Measurements from ENCODE around the gene ASRGL1. TPM values are rescaled to one million over a fixed set of nuclear protein-coding genes. Genes with fewer than 3 reads are reported as not detected.
A peak's percentile ranks its signal among the peaks of the same experiment; 100 is the strongest.

Gene ASRGL1
- total RNA-seq, 1 donor from 2014 or later, result 6.7 TPM

DNA sequence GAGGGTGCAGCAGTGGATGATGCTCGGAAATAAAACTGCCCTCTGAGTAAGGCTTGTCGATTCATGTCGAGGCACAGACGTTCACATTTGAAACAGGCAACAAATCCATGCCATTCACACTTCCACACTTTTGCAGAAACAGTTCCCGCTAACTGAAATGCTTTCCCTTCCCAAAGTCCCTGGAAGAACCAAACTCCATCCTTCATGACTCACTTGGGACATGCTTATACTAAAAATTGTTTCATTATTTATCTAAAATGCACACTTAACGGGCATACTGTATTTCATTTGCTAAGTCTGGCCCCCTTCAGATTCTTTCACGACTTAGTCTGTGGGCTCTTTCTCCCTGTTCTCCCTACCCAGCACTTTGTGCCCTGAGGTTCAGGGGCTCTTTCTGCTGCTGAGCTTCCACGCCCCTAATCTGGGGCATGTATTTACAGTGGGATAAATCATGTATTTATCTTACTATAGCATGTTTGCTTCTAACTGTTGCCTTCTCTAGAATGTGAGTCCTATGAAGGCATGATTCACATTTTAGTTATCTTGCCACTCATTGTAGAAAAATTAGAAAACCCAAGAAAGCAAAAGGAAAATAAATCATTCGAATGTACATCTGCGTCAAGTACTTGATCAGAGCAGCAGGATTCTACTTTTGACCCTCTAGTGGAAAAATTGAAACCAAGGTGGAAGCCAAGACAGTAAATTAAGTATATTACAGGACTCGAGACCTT is 94.1 kb downstream of the ASRGL1 start:
- Mint-ChIP-seq H3K27ac (peak overlapping the region; percentile 81), H3K4me3 (no peak overlapping the region)
- TF ChIP-seq, protein P1, sequence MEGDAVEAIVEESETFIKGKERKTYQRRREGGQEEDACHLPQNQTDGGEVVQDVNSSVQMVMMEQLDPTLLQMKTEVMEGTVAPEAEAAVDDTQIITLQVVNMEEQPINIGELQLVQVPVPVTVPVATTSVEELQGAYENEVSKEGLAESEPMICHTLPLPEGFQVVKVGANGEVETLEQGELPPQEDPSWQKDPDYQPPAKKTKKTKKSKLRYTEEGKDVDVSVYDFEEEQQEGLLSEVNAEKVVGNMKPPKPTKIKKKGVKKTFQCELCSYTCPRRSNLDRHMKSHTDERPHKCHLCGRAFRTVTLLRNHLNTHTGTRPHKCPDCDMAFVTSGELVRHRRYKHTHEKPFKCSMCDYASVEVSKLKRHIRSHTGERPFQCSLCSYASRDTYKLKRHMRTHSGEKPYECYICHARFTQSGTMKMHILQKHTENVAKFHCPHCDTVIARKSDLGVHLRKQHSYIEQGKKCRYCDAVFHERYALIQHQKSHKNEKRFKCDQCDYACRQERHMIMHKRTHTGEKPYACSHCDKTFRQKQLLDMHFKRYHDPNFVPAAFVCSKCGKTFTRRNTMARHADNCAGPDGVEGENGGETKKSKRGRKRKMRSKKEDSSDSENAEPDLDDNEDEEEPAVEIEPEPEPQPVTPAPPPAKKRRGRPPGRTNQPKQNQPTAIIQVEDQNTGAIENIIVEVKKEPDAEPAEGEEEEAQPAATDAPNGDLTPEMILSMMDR (IDR thresholded peaks at IDR 0.05; ENCODE audit: unreplicated experiment), result no peak

DNA sequence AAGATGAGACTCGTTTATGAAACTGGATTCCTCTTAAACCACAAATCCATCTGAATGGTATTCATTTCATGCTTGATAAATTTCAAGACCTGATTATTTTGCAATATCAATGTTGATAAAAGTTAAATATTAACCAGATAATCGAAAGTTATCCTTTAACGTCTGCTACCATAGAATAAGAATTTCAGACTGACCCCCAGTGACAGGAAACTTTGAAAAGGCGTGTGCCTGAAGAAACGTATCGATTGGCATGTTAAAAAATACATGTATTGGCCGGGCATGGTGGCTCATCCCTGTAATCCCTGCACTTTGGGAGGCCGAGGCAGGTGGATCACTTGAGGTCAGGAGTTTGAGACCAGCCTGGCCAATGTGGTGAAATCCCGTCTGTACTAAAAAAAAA is 95.4 kb downstream of the ASRGL1 start:
- H3K4me1 Mint-ChIP-seq, result peaks cover 57% of the 10 kb centered on the region
- H3K36me3 Mint-ChIP-seq, result no peaks in the 10 kb centered on the region
- TF ChIP-seq, protein P1 (IDR thresholded peaks at IDR 0.05; ENCODE audit: unreplicated experiment), result no peak

More for the DNA sequence above, 94.1 kb downstream of the ASRGL1 start:
- DNase-seq (ENCODE audit: low spot score in 2 of 2, unreplicated experiment in 2 of 2), result no peak
- Mint-ChIP-seq H3K9me3 (peaks cover 6% of the 10 kb centered on the region), H3K27me3 (ENCODE audit: low read depth) (no peaks in the 10 kb centered on the region), H3K4me1 (peaks cover 67% of the 10 kb centered on the region), H3K36me3 (no peaks in the 10 kb centered on the region)

DNA sequence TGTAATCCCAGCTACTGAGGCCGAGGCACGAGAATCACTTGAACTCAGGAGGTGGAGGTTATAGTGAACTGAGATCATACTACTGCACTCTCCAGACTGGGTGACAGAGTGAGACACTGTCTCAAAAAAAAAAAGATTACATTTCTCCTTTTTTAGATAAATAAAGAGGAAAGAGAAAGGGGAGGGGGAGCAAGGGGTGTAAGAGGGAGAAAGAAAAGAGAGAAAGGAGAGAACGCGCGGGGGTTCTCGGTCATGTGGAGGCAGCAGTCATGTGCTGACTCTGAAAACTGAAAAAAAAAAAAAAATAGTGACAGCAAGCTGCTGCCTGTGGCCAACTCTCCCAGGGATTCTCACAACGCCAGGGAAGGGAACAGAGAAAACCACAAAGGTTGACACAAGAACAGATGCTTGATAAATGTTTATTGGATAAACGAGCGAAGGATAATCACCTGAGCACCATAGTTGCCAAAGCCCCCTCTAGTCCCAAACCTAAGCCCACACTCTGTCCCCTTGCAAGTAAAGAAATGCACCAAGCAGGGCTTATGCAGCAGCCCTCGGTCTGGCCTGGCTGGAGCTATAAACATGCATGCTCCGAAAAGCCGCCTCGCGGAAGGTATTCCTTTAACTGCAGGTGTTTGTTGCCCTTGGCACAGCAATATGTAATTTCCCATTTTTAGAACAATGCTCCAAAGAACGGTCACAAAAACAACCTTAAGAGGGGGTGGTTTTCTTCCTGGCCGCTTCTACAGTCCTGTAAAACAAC is 96.1 kb downstream of the ASRGL1 start:
- no peak overlapping the region for H3K4me3 Mint-ChIP-seq
- no peaks in the 10 kb centered on the region for H3K36me3 Mint-ChIP-seq
- peaks cover 53% of the 10 kb centered on the region for H3K4me1 Mint-ChIP-seq
- DNase-seq (ENCODE audit: low spot score in 2 of 2, unreplicated experiment in 2 of 2), result no peak
- peak overlapping the region; percentile 26 for H3K27ac Mint-ChIP-seq
- no peaks in the 10 kb centered on the region for H3K27me3 Mint-ChIP-seq (ENCODE audit: low read depth)
- peaks cover 6% of the 10 kb centered on the region for H3K9me3 Mint-ChIP-seq
- TF ChIP-seq, protein P1 (IDR thresholded peaks at IDR 0.05; ENCODE audit: unreplicated experiment), result no peak

More for the DNA sequence above, 95.4 kb downstream of the ASRGL1 start:
- Mint-ChIP-seq H3K27me3 (ENCODE audit: low read depth) (no peaks in the 10 kb centered on the region), H3K4me3 (no peak overlapping the region), H3K9me3 (peaks cover 6% of the 10 kb centered on the region), H3K27ac (no peak overlapping the region)
- DNase-seq (ENCODE audit: low spot score in 2 of 2, unreplicated experiment in 2 of 2), result no peak

DNA sequence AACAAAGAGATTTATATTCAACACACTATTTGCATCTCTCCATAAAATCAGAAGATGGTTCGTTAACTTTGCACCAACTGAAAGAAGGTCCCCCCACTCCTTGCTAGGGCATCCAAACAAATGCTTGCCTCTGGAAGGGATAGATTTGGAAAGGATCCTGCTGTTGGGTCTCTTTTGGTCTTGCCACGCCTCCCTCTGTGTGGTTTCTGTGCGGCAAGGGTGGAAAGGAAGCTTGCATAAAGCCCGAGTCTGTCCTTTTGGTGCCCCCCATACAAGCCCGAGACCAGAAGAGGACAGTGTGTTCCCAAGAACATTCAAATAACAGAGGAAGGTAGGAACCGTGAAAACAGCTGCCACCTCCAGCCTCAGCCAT is 96.6 kb downstream of the ASRGL1 start:
- DNase-seq (ENCODE audit: low spot score in 2 of 2, unreplicated experiment in 2 of 2), result no peak
- Mint-ChIP-seq H3K36me3 (no peaks in the 10 kb centered on the region), H3K4me3 (no peak overlapping the region), H3K27ac (peak overlapping the region; percentile 26), H3K4me1 (peaks cover 47% of the 10 kb centered on the region), H3K9me3 (peaks cover 6% of the 10 kb centered on the region), H3K27me3 (ENCODE audit: low read depth) (no peaks in the 10 kb centered on the region)
- TF ChIP-seq, protein P1 (IDR thresholded peaks at IDR 0.05; ENCODE audit: unreplicated experiment), result no peak

DNA sequence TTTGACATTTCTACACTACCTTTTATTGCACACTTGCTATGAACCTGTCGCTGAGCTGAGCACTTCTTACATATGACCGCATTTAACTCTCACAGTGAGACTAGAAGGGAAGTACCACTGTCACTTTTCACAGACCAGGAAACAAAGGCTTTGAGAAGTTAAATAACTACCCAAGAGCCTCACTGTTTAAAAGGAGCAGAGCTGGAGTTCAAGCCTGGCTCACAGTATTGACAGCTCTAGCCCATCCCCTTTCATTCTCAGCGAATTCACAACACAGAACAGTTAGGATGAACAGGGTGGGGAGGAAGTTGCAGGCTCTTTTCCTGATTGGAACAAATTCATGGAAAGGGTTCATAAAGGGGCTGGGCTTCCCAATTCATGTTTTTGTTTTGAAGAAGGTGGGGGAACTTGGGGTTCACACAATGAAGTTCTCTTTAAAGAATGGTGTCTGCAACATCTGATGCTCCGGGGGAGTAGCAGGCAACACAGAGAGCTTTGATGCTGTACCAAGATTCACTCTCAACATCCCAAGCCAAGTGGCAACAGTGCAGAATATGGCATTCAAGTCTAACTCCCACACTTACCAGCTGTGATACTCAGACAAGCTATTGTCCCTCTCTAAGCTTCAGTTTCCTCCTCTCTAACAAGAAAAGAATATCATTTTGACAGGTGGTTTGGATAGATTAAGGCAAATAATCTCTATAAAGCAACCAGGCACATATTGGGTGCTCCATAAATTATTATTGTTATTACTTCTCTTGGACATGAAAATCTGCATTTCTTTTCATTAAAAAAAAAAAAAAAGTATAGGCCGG is 98.8 kb downstream of the ASRGL1 start:
- Mint-ChIP-seq H3K9me3 (no peaks in the 10 kb centered on the region), H3K36me3 (no peaks in the 10 kb centered on the region), H3K4me1 (peaks cover 39% of the 10 kb centered on the region), H3K27me3 (ENCODE audit: low read depth) (no peaks in the 10 kb centered on the region), H3K4me3 (no peak overlapping the region), H3K27ac (peak overlapping the region; percentile 1)
- no peak for DNase-seq (ENCODE audit: low spot score in 2 of 2, unreplicated experiment in 2 of 2)
- TF ChIP-seq, protein P1 (IDR thresholded peaks at IDR 0.05; ENCODE audit: unreplicated experiment), result no peak
